ENCODE data around the gene SOX11. TPM values are rescaled to one million over a fixed set of nuclear protein-coding genes. Genes with fewer than 3 reads are reported as not detected.
A peak's percentile ranks its signal among the peaks of the same experiment; 100 is the strongest.

Gene SOX11
- total RNA-seq, 1 donor from 2014 or later = 18.3 TPM

GRCh38 chr2:5690286-5690685 lies 1.9 kb upstream of the SOX11 start:
- Histone ChIP-seq H3K9ac (ENCODE audit: low read depth in 1 of 3, low read length in 3 of 3) (no peak overlapping the region), H3K4me3 (ENCODE audit: low read length in 3 of 3) (no peak overlapping the region), H3K4me1 (ENCODE audit: control insufficient read depth in 3 of 3, insufficient read depth in 3 of 3, low read length in 3 of 3) (peaks cover 4 to 8% (median 7%) of the 10 kb centered on the region in 3 donors), H3K27ac (ENCODE audit: low read depth, low read length) (no peak overlapping the region), H3K9me3 (ENCODE audit: control insufficient read depth in 3 of 3, low read length in 3 of 3) (no peaks in the 10 kb centered on the region), H3K27me3 (ENCODE audit: control insufficient read depth in 3 of 3, insufficient read depth in 3 of 3, low read length in 3 of 3) (peaks cover 38 to 48% (median 46%) of the 10 kb centered on the region in 3 donors), H3K36me3 (ENCODE audit: control insufficient read depth in 3 of 3, insufficient read depth in 3 of 3, low read length in 3 of 3) (no peaks in the 10 kb centered on the region)

DNA sequence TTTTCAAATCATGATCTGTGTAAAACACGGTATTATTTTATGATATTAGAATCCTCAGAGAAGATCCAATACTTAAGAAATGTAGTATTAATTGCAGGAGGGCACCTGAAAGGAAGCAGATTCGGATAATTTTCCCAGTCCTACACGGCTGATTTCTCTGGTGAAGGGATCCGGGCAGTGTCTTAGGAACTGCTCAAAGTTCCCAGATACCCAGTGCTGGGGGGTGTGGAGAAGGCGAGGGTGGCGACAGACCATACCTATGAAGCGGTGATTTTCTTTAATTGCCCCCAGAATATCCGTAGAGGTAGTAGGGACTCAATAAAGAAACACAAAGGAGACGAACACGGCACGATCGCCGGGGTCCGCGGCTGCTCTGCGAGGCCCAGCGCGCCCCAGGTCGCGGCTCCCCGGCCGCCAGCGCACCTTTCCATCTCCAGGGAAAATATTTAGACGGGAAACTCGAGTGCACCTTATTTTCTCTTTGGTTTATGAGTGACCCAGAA lies 1.4 kb upstream of the SOX11 start:
- Histone ChIP-seq H3K4me3 (ENCODE audit: low read length in 3 of 3) (no peak overlapping the region), H3K9ac (ENCODE audit: low read depth in 1 of 3, low read length in 3 of 3) (no peak overlapping the region), H3K36me3 (ENCODE audit: control insufficient read depth in 3 of 3, insufficient read depth in 3 of 3, low read length in 3 of 3) (no peaks in the 10 kb centered on the region), H3K4me1 (ENCODE audit: control insufficient read depth in 3 of 3, insufficient read depth in 3 of 3, low read length in 3 of 3) (peaks cover 7 to 9% (median 7%) of the 10 kb centered on the region in 3 donors), H3K9me3 (ENCODE audit: control insufficient read depth in 3 of 3, low read length in 3 of 3) (no peaks in the 10 kb centered on the region), H3K27me3 (ENCODE audit: control insufficient read depth in 3 of 3, insufficient read depth in 3 of 3, low read length in 3 of 3) (peaks cover 42 to 52% (median 51%) of the 10 kb centered on the region in 3 donors), H3K27ac (ENCODE audit: low read depth, low read length) (no peak overlapping the region)

GRCh38 chr2:5691221-5691984 lies 781 bp upstream of the SOX11 start:
- Histone ChIP-seq H3K27ac (ENCODE audit: low read depth, low read length) (no peak overlapping the region), H3K9ac (ENCODE audit: low read depth in 1 of 3, low read length in 3 of 3) (no peak overlapping the region), H3K36me3 (ENCODE audit: control insufficient read depth in 3 of 3, insufficient read depth in 3 of 3, low read length in 3 of 3) (no peaks in the 10 kb centered on the region), H3K27me3 (ENCODE audit: control insufficient read depth in 3 of 3, insufficient read depth in 3 of 3, low read length in 3 of 3) (peaks cover 48 to 58% (median 53%) of the 10 kb centered on the region in 3 donors), H3K9me3 (ENCODE audit: control insufficient read depth in 3 of 3, low read length in 3 of 3) (no peaks in the 10 kb centered on the region), H3K4me1 (ENCODE audit: control insufficient read depth in 3 of 3, insufficient read depth in 3 of 3, low read length in 3 of 3) (peaks cover 9 to 16% (median 13%) of the 10 kb centered on the region in 3 donors), H3K4me3 (ENCODE audit: low read length in 3 of 3) (no peak overlapping the region)

- H3K9me3 ChIP-seq (ENCODE audit: control insufficient read depth in 3 of 3, low read length in 3 of 3) = no peaks in the 10 kb centered on the region
- H3K27ac ChIP-seq (ENCODE audit: low read depth, low read length) = no peak overlapping the region
- peaks cover 58 to 66% (median 58%) of the 10 kb centered on the region in 3 donors for H3K27me3 ChIP-seq (ENCODE audit: control insufficient read depth in 3 of 3, insufficient read depth in 3 of 3, low read length in 3 of 3)
- peak overlapping the region; percentile 16 to 49 (median 49) for H3K4me3 ChIP-seq (ENCODE audit: low read length in 3 of 3)
- H3K36me3 ChIP-seq (ENCODE audit: control insufficient read depth in 3 of 3, insufficient read depth in 3 of 3, low read length in 3 of 3) = no peaks in the 10 kb centered on the region
- H3K9ac ChIP-seq (ENCODE audit: low read depth in 1 of 3, low read length in 3 of 3) = no peak overlapping the region
- peaks cover 10 to 20% (median 18%) of the 10 kb centered on the region in 3 donors for H3K4me1 ChIP-seq (ENCODE audit: control insufficient read depth in 3 of 3, insufficient read depth in 3 of 3, low read length in 3 of 3)
Observed at GRCh38 chr2:5692561-5693286, 540 bp downstream of the SOX11 start.

GRCh38 chr2:5693287-5694201 lies 1.4 kb downstream of the SOX11 start:
- Histone ChIP-seq H3K9ac (ENCODE audit: low read depth in 1 of 3, low read length in 3 of 3) (no peak overlapping the region), H3K4me1 (ENCODE audit: control insufficient read depth in 3 of 3, insufficient read depth in 3 of 3, low read length in 3 of 3) (peaks cover 10 to 20% (median 18%) of the 10 kb centered on the region in 3 donors)

DNA sequence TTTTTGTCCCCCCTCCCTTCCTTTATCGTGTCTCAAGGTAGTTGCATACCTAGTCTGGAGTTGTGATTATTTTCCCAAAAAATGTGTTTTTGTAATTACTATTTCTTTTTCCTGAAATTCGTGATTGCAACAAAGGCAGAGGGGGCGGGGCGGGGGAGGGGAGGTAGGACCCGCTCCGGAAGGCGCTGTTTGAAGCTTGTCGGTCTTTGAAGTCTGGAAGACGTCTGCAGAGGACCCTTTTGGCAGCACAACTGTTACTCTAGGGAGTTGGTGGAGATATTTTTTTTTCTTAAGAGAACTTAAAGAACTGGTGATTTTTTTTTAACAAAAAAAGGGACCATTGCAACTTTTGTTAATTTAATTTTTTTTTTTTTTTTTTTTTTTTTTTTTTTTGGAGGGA lies 2.1 kb downstream of the SOX11 start:
- H3K27me3 ChIP-seq (ENCODE audit: control insufficient read depth in 3 of 3, insufficient read depth in 3 of 3, low read length in 3 of 3) = peaks cover 59 to 68% (median 60%) of the 10 kb centered on the region in 3 donors
- H3K36me3 ChIP-seq (ENCODE audit: control insufficient read depth in 3 of 3, insufficient read depth in 3 of 3, low read length in 3 of 3) = no peaks in the 10 kb centered on the region
- peaks cover 10 to 20% (median 18%) of the 10 kb centered on the region in 3 donors for H3K4me1 ChIP-seq (ENCODE audit: control insufficient read depth in 3 of 3, insufficient read depth in 3 of 3, low read length in 3 of 3)
- H3K27ac ChIP-seq (ENCODE audit: low read depth, low read length) = no peak overlapping the region
- no peak overlapping the region for H3K9ac ChIP-seq (ENCODE audit: low read depth in 1 of 3, low read length in 3 of 3)
- no peak overlapping the region for H3K4me3 ChIP-seq (ENCODE audit: low read length in 3 of 3)
- H3K9me3 ChIP-seq (ENCODE audit: control insufficient read depth in 3 of 3, low read length in 3 of 3) = no peaks in the 10 kb centered on the region

More at GRCh38 chr2:5693287-5694201, 1.4 kb downstream of the SOX11 start:
- Histone ChIP-seq H3K27ac (ENCODE audit: low read depth, low read length) (no peak overlapping the region), H3K9me3 (ENCODE audit: control insufficient read depth in 3 of 3, low read length in 3 of 3) (no peaks in the 10 kb centered on the region), H3K4me3 (ENCODE audit: low read length in 3 of 3) (peak overlapping the region in 2 of 3 donors; percentile 29 to 49), H3K27me3 (ENCODE audit: control insufficient read depth in 3 of 3, insufficient read depth in 3 of 3, low read length in 3 of 3) (peaks cover 60 to 68% (median 61%) of the 10 kb centered on the region in 3 donors), H3K36me3 (ENCODE audit: control insufficient read depth in 3 of 3, insufficient read depth in 3 of 3, low read length in 3 of 3) (no peaks in the 10 kb centered on the region)

DNA sequence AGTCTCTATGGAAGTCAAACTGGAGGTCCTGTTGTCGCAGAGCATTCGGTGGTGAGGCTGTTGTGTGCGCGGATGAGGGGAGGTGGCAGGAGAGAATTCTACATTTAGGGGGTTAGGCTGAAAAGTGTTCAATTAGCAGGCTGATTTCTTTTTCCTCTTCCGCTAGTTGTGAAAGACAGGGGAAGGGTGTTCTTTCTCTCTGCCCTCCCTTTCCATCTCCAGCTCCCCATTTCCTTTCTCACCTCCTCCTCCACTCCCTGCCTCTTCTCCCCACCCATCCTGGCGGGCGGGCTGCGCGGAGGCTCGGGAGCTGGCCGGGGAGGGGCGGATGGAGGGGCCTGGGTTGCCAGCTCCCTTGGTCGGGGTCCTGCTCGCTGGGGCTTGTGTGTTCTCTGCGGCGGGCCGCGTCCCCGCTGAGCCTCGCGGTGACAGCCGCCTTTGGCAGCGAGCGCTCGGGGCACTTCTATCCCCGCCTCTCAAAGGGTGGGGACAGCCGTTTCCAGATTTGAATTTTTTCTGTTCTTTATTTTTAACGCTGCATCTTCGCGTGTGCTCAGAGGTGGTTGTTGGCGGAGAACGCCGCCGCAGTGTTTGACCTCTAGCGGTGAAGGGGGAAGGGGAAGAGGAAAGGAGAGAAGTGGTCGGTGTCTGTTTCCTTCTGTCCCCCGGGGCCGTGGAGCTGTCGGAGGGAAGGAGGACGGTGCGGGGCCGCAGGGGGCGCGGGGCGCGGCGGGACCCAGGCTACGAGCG lies 3.6 kb downstream of the SOX11 start:
- no peak overlapping the region for H3K27ac ChIP-seq (ENCODE audit: low read depth, low read length)

GRCh38 chr2:5696404-5696944 lies 4.3 kb downstream of the SOX11 start:
- Histone ChIP-seq H3K9me3 (ENCODE audit: control insufficient read depth in 3 of 3, low read length in 3 of 3) (no peaks in the 10 kb centered on the region), H3K27ac (ENCODE audit: low read depth, low read length) (no peak overlapping the region), H3K9ac (ENCODE audit: low read depth in 1 of 3, low read length in 3 of 3) (no peak overlapping the region), H3K27me3 (ENCODE audit: control insufficient read depth in 3 of 3, insufficient read depth in 3 of 3, low read length in 3 of 3) (peaks cover 56 to 69% (median 63%) of the 10 kb centered on the region in 3 donors), H3K4me1 (ENCODE audit: control insufficient read depth in 3 of 3, insufficient read depth in 3 of 3, low read length in 3 of 3) (peaks cover 9 to 20% (median 18%) of the 10 kb centered on the region in 3 donors), H3K4me3 (ENCODE audit: low read length in 3 of 3) (peak overlapping the region; percentile 41 to 51 (median 49)), H3K36me3 (ENCODE audit: control insufficient read depth in 3 of 3, insufficient read depth in 3 of 3, low read length in 3 of 3) (no peaks in the 10 kb centered on the region)

More for the DNA sequence above, 3.6 kb downstream of the SOX11 start:
- Histone ChIP-seq H3K4me1 (ENCODE audit: control insufficient read depth in 3 of 3, insufficient read depth in 3 of 3, low read length in 3 of 3) (peaks cover 10 to 20% (median 18%) of the 10 kb centered on the region in 3 donors), H3K27me3 (ENCODE audit: control insufficient read depth in 3 of 3, insufficient read depth in 3 of 3, low read length in 3 of 3) (peaks cover 56 to 68% (median 59%) of the 10 kb centered on the region in 3 donors), H3K9me3 (ENCODE audit: control insufficient read depth in 3 of 3, low read length in 3 of 3) (no peaks in the 10 kb centered on the region), H3K9ac (ENCODE audit: low read depth in 1 of 3, low read length in 3 of 3) (no peak overlapping the region), H3K36me3 (ENCODE audit: control insufficient read depth in 3 of 3, insufficient read depth in 3 of 3, low read length in 3 of 3) (no peaks in the 10 kb centered on the region), H3K4me3 (ENCODE audit: low read length in 3 of 3) (peak overlapping the region in 2 of 3 donors; percentile 41 to 49)

All from skeletal muscle tissue (tissue), 4 donors.